Breast epithelium (tissue), 4 donors: Measurements from ENCODE around the gene TIAM2. TPM values are rescaled to one million over a fixed set of nuclear protein-coding genes. Genes with fewer than 3 reads are reported as not detected.

Experiments
- DNase-seq, 2 donors: peaks; one replicate each; pipeline ENCODE4 v3.0.0-alpha.2; 2019; ENCODE audit warnings: low spot score in 2 of 2
- H3K27ac ChIP-seq, 2 donors: fragments of 200-600 bp; sonication (generic) in 1 of 2; one replicate each; pipeline ENCODE4 v1.5.1; 2016 to 2019; ENCODE audit warnings: mild to moderate bottlenecking in 1 of 2
- H3K27me3 ChIP-seq, 2 donors: fragments of 200-600 bp; sonication (generic) in 1 of 2; one replicate each; pipeline versions ENCODE4 v1.5.1 to v1.6.0; 2017 to 2019; ENCODE audit warnings: control low read depth in 1 of 2, mild to moderate bottlenecking in 1 of 2
- H3K36me3 ChIP-seq: fragments of 200-600 bp; one replicate; pipeline ENCODE4 v1.5.1; 2019
- H3K4me1 ChIP-seq, 2 donors: fragments of 200-600 bp; sonication (generic); one replicate each; pipeline ENCODE4 v1.5.1; 2016 to 2019; ENCODE audit warnings: control low read depth in 1 of 2
- H3K4me3 ChIP-seq, 3 donors: fragments of 200-600 bp; sonication (generic); 1 replicate in 2 of 3; 2 replicates in 1 of 3; pipeline ENCODE4 v1.5.1; 2016 to 2019; ENCODE audit warnings: mild to moderate bottlenecking in 3 of 3, moderate library complexity in 2 of 3
- H3K9me3 ChIP-seq, 2 donors: fragments of 200-600 bp; sonication (generic) in 1 of 2; one replicate each; pipeline ENCODE4 v1.5.1; 2016 to 2019; ENCODE audit warnings: control low read depth in 1 of 2
- CTCF ChIP-seq, 3 donors: fragments of 450-650 bp; IDR thresholded peaks; one replicate each; pipeline ENCODE4 v1.5.1; 2016 to 2017; ENCODE audit warnings: antibody characterized with exemption in 3 of 3, mild to moderate bottlenecking in 3 of 3, moderate library complexity in 3 of 3
- POLR2A ChIP-seq: fragments of 450-650 bp; IDR thresholded peaks from one replicate; pipeline ENCODE4 v1.6.1; 2016; ENCODE audit warnings: antibody characterized with exemption, mild to moderate bottlenecking, moderate library complexity
- POLR2AphosphoS5 ChIP-seq, 3 donors: sonication (generic); formaldehyde crosslinking; IDR thresholded peaks; one replicate each; pipeline ENCODE4 v1.6.1; 2017; ENCODE audit warnings: antibody characterized with exemption in 3 of 3
- intact Hi-C: fragments of 100-400 bp; cut with DNase I; formaldehyde crosslinking; loops from one replicate; pipeline ENCODE4 v1.15.1; 2023; ENCODE audit warnings: low total_unique reads
- total RNA-seq, 3 donors: library from RNA; depleted of rRNA; stranded (reverse); fragments of >200 nt; gene quantifications; one replicate each; pipeline ENCODE4 v1.1.0, GENCODE V29; 2016

TIAM2 gene
- total RNA-seq, 3 donors from 2014 or later = 5.8 to 32.3 (median 12.8) TPM

GRCh38 chr6:155040154-155040553 is 45.0 kb downstream of the TIAM2 start:
- intact Hi-C loops = no loop called here
- Histone ChIP-seq H3K27ac (no peak overlapping the region), H3K9me3 (no peaks in the 10 kb centered on the region), H3K4me1 (no peaks in the 10 kb centered on the region), H3K36me3 (no peaks in the 10 kb centered on the region), H3K27me3 (no peaks in the 10 kb centered on the region), H3K4me3 (no peak overlapping the region)
- DNase-seq = no peak
- TF ChIP-seq POLR2AphosphoS5 (IDR thresholded peaks at IDR 0.05) (no peak), POLR2A (no peak), CTCF (IDR thresholded peaks at IDR 0.05) (no peak)

GRCh38 chr6:155040901-155041650 is 46.0 kb downstream of the TIAM2 start:
- TF ChIP-seq POLR2AphosphoS5 (IDR thresholded peaks at IDR 0.05) (no peak), CTCF (IDR thresholded peaks at IDR 0.05) (no peak), POLR2A (no peak)
- intact Hi-C loops = no loop called here
- Histone ChIP-seq H3K27ac (peak overlapping the region; percentile 52 to 60), H3K4me1 (no peaks in the 10 kb centered on the region), H3K36me3 (no peaks in the 10 kb centered on the region), H3K27me3 (no peaks in the 10 kb centered on the region), H3K4me3 (peak overlapping the region in 2 of 3 donors; percentile 1 to 3), H3K9me3 (no peaks in the 10 kb centered on the region)
- DNase-seq = peak in 1 of 2 donors; percentile 34

- H3K27ac ChIP-seq = peak overlapping the region; percentile 52 to 60
- H3K4me1 ChIP-seq = no peaks in the 10 kb centered on the region
- H3K36me3 ChIP-seq = no peaks in the 10 kb centered on the region
- no peaks in the 10 kb centered on the region for H3K9me3 ChIP-seq
- no peaks in the 10 kb centered on the region for H3K27me3 ChIP-seq
- intact Hi-C loops = no loop called here
- peak overlapping the region in 2 of 3 donors; percentile 1 to 3 for H3K4me3 ChIP-seq
- no peak for DNase-seq
- no peak for TF ChIP-seq POLR2A
- TF ChIP-seq POLR2AphosphoS5 (IDR thresholded peaks at IDR 0.05) = no peak
- no peak for TF ChIP-seq CTCF (IDR thresholded peaks at IDR 0.05)
These were observed 46.7 kb downstream of the TIAM2 start for GRCh38 chr6:155041741-155042279.

GRCh38 chr6:155042983-155043382 is 47.9 kb downstream of the TIAM2 start:
- intact Hi-C loops = no loop called here
- Histone ChIP-seq H3K27ac (no peak overlapping the region), H3K4me3 (no peak overlapping the region), H3K27me3 (no peaks in the 10 kb centered on the region), H3K9me3 (no peaks in the 10 kb centered on the region), H3K36me3 (no peaks in the 10 kb centered on the region), H3K4me1 (no peaks in the 10 kb centered on the region)
- DNase-seq = no peak
- TF ChIP-seq POLR2AphosphoS5 (IDR thresholded peaks at IDR 0.05) (no peak), POLR2A (no peak), CTCF (IDR thresholded peaks at IDR 0.05) (no peak)
